ENCODE results near the gene EFR3B. TPM values are rescaled to one million over a fixed set of nuclear protein-coding genes. Genes with fewer than 3 reads are reported as not detected.

The EFR3B gene
- total and polyA plus RNA-seq, 2 of the 4 experiments (the other 2 are of a cell fraction), result 0.38 to 0.90 TPM

DNA sequence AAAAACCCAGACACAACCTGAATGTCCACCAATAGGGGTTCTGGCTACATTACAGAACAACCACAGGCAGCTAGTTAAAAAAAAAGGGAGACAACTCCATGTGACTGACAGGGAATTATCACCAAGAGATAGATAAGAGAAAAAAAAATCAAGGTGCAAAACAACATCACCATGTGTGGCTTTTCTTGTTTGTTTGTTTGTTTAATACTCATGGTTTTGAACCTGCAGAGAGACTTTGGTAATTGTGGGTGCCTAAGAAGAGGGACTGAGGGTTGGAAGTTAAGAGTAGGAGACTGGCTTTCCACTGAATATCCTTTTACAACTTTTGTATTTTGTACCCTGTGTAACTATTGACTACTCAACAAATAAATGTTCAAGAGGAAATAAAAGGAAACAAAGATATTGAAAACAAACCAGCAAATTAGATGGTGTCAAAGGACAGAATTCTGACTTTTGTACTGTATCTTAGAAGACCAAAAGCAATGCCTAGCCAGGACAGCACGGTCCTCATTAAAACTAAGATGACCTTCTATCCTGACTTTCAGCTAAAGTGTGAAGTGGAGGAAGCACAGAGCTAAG is 47.6 kb upstream of the EFR3B start:
- Histone ChIP-seq H3K9me1 (ENCODE audit: insufficient read depth, low read length) (no peaks in the 10 kb centered on the region), H3K4ac (ENCODE audit: low read depth, low read length) (no peak overlapping the region), H3K23ac (ENCODE audit: low read depth, low read length) (no peak overlapping the region), H2AK9ac (replicated peaks; ENCODE audit: low read depth, low read length, poor library complexity) (no peak overlapping the region), H3K79me1 (ENCODE audit: low read depth in 1 of 2, low read length in 2 of 2) (no peaks in the 10 kb centered on the region), H2BK120ac (ENCODE audit: low read depth, low read length) (no peak overlapping the region), H3K4me3 (ENCODE audit: insufficient read depth, low read depth, low read length) (no peak overlapping the region), H3K27me3 (ENCODE audit: control insufficient read depth, insufficient read depth, low read length) (peaks cover 11% of the 10 kb centered on the region), H3K18ac (ENCODE audit: low read depth, low read length) (no peak overlapping the region), H4K5ac (ENCODE audit: low read depth, low read length) (no peak overlapping the region), H3K27ac (ENCODE audit: insufficient read depth, low read length) (no peak overlapping the region), H3K4me2 (ENCODE audit: low read depth, low read length) (no peak overlapping the region), H3K4me1 (ENCODE audit: control insufficient read depth, insufficient read depth, low read length) (peaks cover 3% of the 10 kb centered on the region; the same call in 1 of the 2 replicates), H2AK5ac (ENCODE audit: low read depth, low read length) (no peak overlapping the region), H2BK5ac (ENCODE audit: low read depth, low read length, poor library complexity, severe bottlenecking) (no peak overlapping the region), H3K14ac (replicated peaks; ENCODE audit: low read depth, low read length) (no peak overlapping the region), H3K36me3 (ENCODE audit: control insufficient read depth, insufficient read depth, low read length) (no peaks in the 10 kb centered on the region), H2BK15ac (ENCODE audit: low read depth, low read length) (no peak overlapping the region), H4K8ac (ENCODE audit: low read depth in 2 of 2, low read length in 2 of 2) (no peak overlapping the region), H4K20me1 (ENCODE audit: insufficient read depth, low read length) (no peaks in the 10 kb centered on the region), H3K56ac (ENCODE audit: extremely low read depth, insufficient read depth, low read length) (no peak overlapping the region), H3K9ac (ENCODE audit: low read depth, low read length) (no peak overlapping the region), H2AFZ (replicated peaks; ENCODE audit: low read length, poor library complexity) (no peak overlapping the region), H3K9me3 (ENCODE audit: control insufficient read depth, insufficient read depth, low read length) (no peaks in the 10 kb centered on the region), H2BK20ac (ENCODE audit: low read depth, low read length) (no peak overlapping the region), H4K91ac (ENCODE audit: insufficient read depth, low read depth, low read length) (no peak overlapping the region)
- no peak for ATAC-seq (ENCODE audit: low read depth)
- intact Hi-C loops (cut with micrococcal nuclease), result no loop called here
- no peak for TF ChIP-seq MAZ (IDR thresholded peaks at IDR 0.05; ENCODE audit: borderline replicate concordance, low read depth, low read length)
- TF ChIP-seq SMC3 (IDR thresholded peaks at IDR 0.05; ENCODE audit: low read depth, low read length), result no peak
- TF ChIP-seq BHLHE40 (IDR thresholded peaks at IDR 0.05; ENCODE audit: low read depth, low read length), result no peak
- no peak for TF ChIP-seq MAFK (IDR thresholded peaks at IDR 0.05; ENCODE audit: low read depth, low read length)
- ChIA-PET POLR2A (ENCODE audit: unreplicated experiment) (no interaction called here), CTCF (interaction anchor here (2.7 kb wide), 1 partner anchor 19 kb away, joined by 9 read pairs; no protein-coding TSS in a partner anchor)
- in situ Hi-C loops (cut with MboI; ENCODE audit: low sequenced_read_pairs), result no loop called here
- no CpG with 5 or more reads among the region's 1 CpG for WGBS, 2 experiments (ENCODE audit: extremely low coverage in 2 of 2, insufficient read length in 1 of 2)
- dilution Hi-C loops (cut with HindIII; ENCODE audit: low sequenced_read_pairs, unreplicated experiment), result no loop called here
- DNase-seq, result no peak
- BruUV-seq (replicated peaks), result no TSS peak

Data from IMR-90 (cell line).